Amniotic stem cell (primary cell): Measurements from ENCODE around the gene STRIP1.

Source experiments
- DNase-seq: peaks from one replicate; lab custom pipeline; 2025; lab: John Stamatoyannopoulos, UW

The STRIP1 gene

GRCh38 chr1:110034451-110035235 is at the start of gene STRIP1:
STRIP1 (plus strand) TSS chr1:110034624; CDS start chr1:110034638, 14 bp downstream.
- peak; percentile 82 for DNase-seq

- DNase-seq = no peak
Observed at GRCh38 chr1:109985247-109986053, 49.0 kb upstream of the STRIP1 start.

- DNase-seq = no peak
Observed at GRCh38 chr1:109986054-109986444, 48.4 kb upstream of the STRIP1 start.

- DNase-seq = no peak
Observed at GRCh38 chr1:109988349-109988914, 46.0 kb upstream of the STRIP1 start.

- DNase-seq = peak; percentile 18
Observed at GRCh38 chr1:109989506-109990301, 44.7 kb upstream of the STRIP1 start.

GRCh38 chr1:109990302-109990653 is 44.1 kb upstream of the STRIP1 start:
- no peak for DNase-seq

- no peak for DNase-seq
Observed at GRCh38 chr1:109991400-109991925, 43.0 kb upstream of the STRIP1 start.

- DNase-seq = no peak
Observed at GRCh38 chr1:109993885-109994284, 40.5 kb upstream of the STRIP1 start.

GRCh38 chr1:109994654-109995053 is 39.8 kb upstream of the STRIP1 start:
- no peak for DNase-seq

GRCh38 chr1:109995536-109995935 is 38.9 kb upstream of the STRIP1 start:
- DNase-seq = no peak

- DNase-seq = no peak
Observed at GRCh38 chr1:109996476-109996875, 37.9 kb upstream of the STRIP1 start.

- no peak for DNase-seq
Observed at GRCh38 chr1:109997204-109997866, 37.1 kb upstream of the STRIP1 start.

- DNase-seq = no peak
Observed at GRCh38 chr1:109997867-109998229, 36.6 kb upstream of the STRIP1 start.

GRCh38 chr1:110002695-110003094 is 31.7 kb upstream of the STRIP1 start:
- no peak for DNase-seq

- DNase-seq = peak; percentile 95
Observed at GRCh38 chr1:110003747-110004428, 30.5 kb upstream of the STRIP1 start.

- DNase-seq = no peak
Observed at GRCh38 chr1:110004583-110004982, 29.8 kb upstream of the STRIP1 start.

GRCh38 chr1:110005971-110006370 is 28.5 kb upstream of the STRIP1 start:
- no peak for DNase-seq

GRCh38 chr1:110006516-110006915 is 27.9 kb upstream of the STRIP1 start:
- no peak for DNase-seq

- no peak for DNase-seq
Observed at GRCh38 chr1:110007046-110007830, 27.2 kb upstream of the STRIP1 start.

GRCh38 chr1:110008971-110009565 is 25.4 kb upstream of the STRIP1 start:
- no peak for DNase-seq
